GM10248 (cell line): ENCODE measurements around the gene SETD4.

Source experiments
- CTCF ChIA-PET: fragments of 300-600 bp; sonication (Branson Sonifier 250); formaldehyde crosslinking; extraction: SDS; loops from one replicate; lab custom pipeline; 2021; ENCODE audit warnings: antibody characterized with exemption; lab: Yijun Ruan, JAX
- POLR2A ChIA-PET: fragments of 350-650 bp; sonication (Branson Sonifier 250); formaldehyde crosslinking; extraction: SDS; loops from one replicate; lab custom pipeline; 2020; ENCODE audit warnings: antibody characterized with exemption; lab: Yijun Ruan, JAX
- DNase-seq: peaks from one replicate; pipeline ENCODE4 v3.0.0; 2012; ENCODE audit errors: extremely low spot score
- CTCF ChIP-seq: IDR thresholded peaks from 2 replicates; pipeline ENCODE4 v1.5.1; 2012; ENCODE audit warnings: mild to moderate bottlenecking, low read depth; ENCODE audit errors: extremely low read depth, missing control alignments, control extremely low read depth

SETD4 gene

GRCh38 chr21:35987475-35987874, 72.9 kb downstream of the SETD4 start:
- DNase-seq, result no peak
- CTCF ChIA-PET, result interaction anchor here (1.5 kb wide), 1 partner anchor 11 kb away, joined by 3 read pairs; no protein-coding TSS in a partner anchor
- TF ChIP-seq CTCF, result no peak
- POLR2A ChIA-PET, result no interaction called here

- ChIA-PET POLR2A (no interaction called here), CTCF (no interaction called here)
- DNase-seq, result no peak
- TF ChIP-seq CTCF, result no peak
Measured at GRCh38 chr21:35984654-35985361, 75.5 kb downstream of the SETD4 start.
